Kidney capillary endothelial cell (primary cell): ENCODE measurements around the gene DDB1.
A peak's percentile ranks its signal among the peaks of the same experiment; 100 is the strongest.
"Not testable (repeated sequence)": the region's sequence is repeated elsewhere in the genome, so short reads cannot be mapped to it uniquely, and the experiment has no call there.

Experiments used
- DNase-seq: peaks from one replicate; pipeline ENCODE4 v3.0.0-alpha.2; 2018; ENCODE audit warnings: low spot score

The DDB1 gene

GRCh38 chr11:61268588-61269250, 64.2 kb downstream of the DDB1 start:
- no peak for DNase-seq

- DNase-seq, result no peak
These were observed 65.5 kb downstream of the DDB1 start for GRCh38 chr11:61267437-61267841.

GRCh38 chr11:61266602-61267001, 66.3 kb downstream of the DDB1 start:
- DNase-seq, result no peak

- no peak for DNase-seq
These were observed 67.5 kb downstream of the DDB1 start for GRCh38 chr11:61265357-61265756.

GRCh38 chr11:61264795-61265194, 68.1 kb downstream of the DDB1 start:
- DNase-seq, result no peak

- no peak for DNase-seq
These were observed 68.5 kb downstream of the DDB1 start for GRCh38 chr11:61264371-61264770.

- no peak for DNase-seq
These were observed 73.5 kb downstream of the DDB1 start for GRCh38 chr11:61259363-61259762.

- no peak for DNase-seq
These were observed 74.4 kb downstream of the DDB1 start for GRCh38 chr11:61258546-61258945.

- DNase-seq, result no peak
These were observed 76.0 kb downstream of the DDB1 start for GRCh38 chr11:61256710-61257482.

- peak; percentile 57 for DNase-seq
These were observed 78.4 kb downstream of the DDB1 start for GRCh38 chr11:61254403-61255025.

GRCh38 chr11:61252332-61252731, 80.6 kb downstream of the DDB1 start:
- DNase-seq, result not testable (repeated sequence)

- not testable (repeated sequence) for DNase-seq
These were observed 81.8 kb downstream of the DDB1 start for GRCh38 chr11:61250796-61251765.
